Activated CD8-positive, alpha-beta memory T cell treated with anti-CD3 and anti-CD28 coated beads for 24 hours (primary cell): ENCODE results near the gene PRCC.
A peak's percentile ranks its signal among the peaks of the same experiment; 100 is the strongest.

Experiments used
- DNase-seq: peaks from one replicate; pipeline ENCODE4 v3.0.0-alpha.2; 2020

The PRCC gene

GRCh38 chr1:156816561-156817328, 49.4 kb downstream of the PRCC start, which contains the start of gene SH2D2A:
TSS of gene SH2D2A (minus strand) at chr1:156816848. CDS start at chr1:156816708, 140 bp downstream.
- DNase-seq = peak; percentile 93

GRCh38 chr1:156821801-156822200, 54.5 kb downstream of the PRCC start:
- DNase-seq = no peak

GRCh38 chr1:156822680-156823079, 55.3 kb downstream of the PRCC start:
- DNase-seq = no peak

- no peak for DNase-seq
Observed at GRCh38 chr1:156823210-156823790, 56.0 kb downstream of the PRCC start.

GRCh38 chr1:156826630-156827029, 59.3 kb downstream of the PRCC start:
- no peak for DNase-seq

GRCh38 chr1:156828400-156829124, 61.2 kb downstream of the PRCC start:
- no peak for DNase-seq

- no peak for DNase-seq
Observed at GRCh38 chr1:156832434-156832833, 65.1 kb downstream of the PRCC start.

- no peak for DNase-seq
Observed at GRCh38 chr1:156833603-156834002, 66.3 kb downstream of the PRCC start.

- no peak for DNase-seq
Observed at GRCh38 chr1:156834322-156834721, 67.0 kb downstream of the PRCC start.

GRCh38 chr1:156836041-156836654, 68.8 kb downstream of the PRCC start:
- no peak for DNase-seq

- DNase-seq = no peak
Observed at GRCh38 chr1:156836892-156837291, 69.6 kb downstream of the PRCC start.

- DNase-seq = peak; percentile 82
Observed at GRCh38 chr1:156838972-156839371, 71.6 kb downstream of the PRCC start.

GRCh38 chr1:156839426-156840109, 72.2 kb downstream of the PRCC start:
- no peak for DNase-seq

GRCh38 chr1:156840186-156840897, 73.0 kb downstream of the PRCC start:
- DNase-seq = no peak

GRCh38 chr1:156840898-156841279, 73.6 kb downstream of the PRCC start:
- DNase-seq = no peak

- no peak for DNase-seq
Observed at GRCh38 chr1:156841295-156841855, 74.0 kb downstream of the PRCC start.

GRCh38 chr1:156842618-156843300, 75.4 kb downstream of the PRCC start:
- no peak for DNase-seq

GRCh38 chr1:156844102-156844501, 76.8 kb downstream of the PRCC start:
- no peak for DNase-seq

GRCh38 chr1:156844638-156845037, 77.3 kb downstream of the PRCC start:
- DNase-seq = no peak

- peak; percentile 76 for DNase-seq
Observed at GRCh38 chr1:156845055-156845952, 78.0 kb downstream of the PRCC start.
